ENCODE data around the gene ITGAV. TPM values are rescaled to one million over a fixed set of nuclear protein-coding genes. Genes with fewer than 3 reads are reported as not detected.

Gene ITGAV
- total RNA-seq, 1 donor from 2014 or later, result 50.3 TPM

DNA sequence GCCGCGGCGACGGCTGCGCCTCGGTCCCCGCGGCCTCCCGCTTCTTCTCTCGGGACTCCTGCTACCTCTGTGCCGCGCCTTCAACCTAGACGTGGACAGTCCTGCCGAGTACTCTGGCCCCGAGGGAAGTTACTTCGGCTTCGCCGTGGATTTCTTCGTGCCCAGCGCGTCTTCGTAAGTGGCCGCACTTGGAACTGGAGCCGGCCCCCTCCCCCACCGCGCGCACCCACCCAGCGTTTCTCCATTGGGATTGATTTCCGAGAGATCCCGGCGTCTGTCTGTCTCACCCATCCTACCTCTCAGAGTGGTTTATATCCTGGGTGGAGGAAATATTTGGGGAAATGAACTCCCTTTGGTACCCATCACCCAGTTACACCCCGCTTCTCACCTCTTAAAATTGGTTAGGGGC is 498 bp downstream of the ITGAV start:
- Mint-ChIP-seq H3K4me1 (peaks cover 40% of the 10 kb centered on the region), H3K9me3 (no peaks in the 10 kb centered on the region), H3K27me3 (ENCODE audit: low read depth) (no peaks in the 10 kb centered on the region), H3K27ac (ENCODE audit: unreplicated experiment) (peak overlapping the region; percentile 52), H3K36me3 (ENCODE audit: low read depth) (no peaks in the 10 kb centered on the region), H3K4me3 (peak overlapping the region; percentile 89)
- no peak for DNase-seq (ENCODE audit: low read depth, low spot score)
- TF ChIP-seq, protein P1, sequence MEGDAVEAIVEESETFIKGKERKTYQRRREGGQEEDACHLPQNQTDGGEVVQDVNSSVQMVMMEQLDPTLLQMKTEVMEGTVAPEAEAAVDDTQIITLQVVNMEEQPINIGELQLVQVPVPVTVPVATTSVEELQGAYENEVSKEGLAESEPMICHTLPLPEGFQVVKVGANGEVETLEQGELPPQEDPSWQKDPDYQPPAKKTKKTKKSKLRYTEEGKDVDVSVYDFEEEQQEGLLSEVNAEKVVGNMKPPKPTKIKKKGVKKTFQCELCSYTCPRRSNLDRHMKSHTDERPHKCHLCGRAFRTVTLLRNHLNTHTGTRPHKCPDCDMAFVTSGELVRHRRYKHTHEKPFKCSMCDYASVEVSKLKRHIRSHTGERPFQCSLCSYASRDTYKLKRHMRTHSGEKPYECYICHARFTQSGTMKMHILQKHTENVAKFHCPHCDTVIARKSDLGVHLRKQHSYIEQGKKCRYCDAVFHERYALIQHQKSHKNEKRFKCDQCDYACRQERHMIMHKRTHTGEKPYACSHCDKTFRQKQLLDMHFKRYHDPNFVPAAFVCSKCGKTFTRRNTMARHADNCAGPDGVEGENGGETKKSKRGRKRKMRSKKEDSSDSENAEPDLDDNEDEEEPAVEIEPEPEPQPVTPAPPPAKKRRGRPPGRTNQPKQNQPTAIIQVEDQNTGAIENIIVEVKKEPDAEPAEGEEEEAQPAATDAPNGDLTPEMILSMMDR (conservative IDR thresholded peaks at IDR 0.05), result no peak

DNA sequence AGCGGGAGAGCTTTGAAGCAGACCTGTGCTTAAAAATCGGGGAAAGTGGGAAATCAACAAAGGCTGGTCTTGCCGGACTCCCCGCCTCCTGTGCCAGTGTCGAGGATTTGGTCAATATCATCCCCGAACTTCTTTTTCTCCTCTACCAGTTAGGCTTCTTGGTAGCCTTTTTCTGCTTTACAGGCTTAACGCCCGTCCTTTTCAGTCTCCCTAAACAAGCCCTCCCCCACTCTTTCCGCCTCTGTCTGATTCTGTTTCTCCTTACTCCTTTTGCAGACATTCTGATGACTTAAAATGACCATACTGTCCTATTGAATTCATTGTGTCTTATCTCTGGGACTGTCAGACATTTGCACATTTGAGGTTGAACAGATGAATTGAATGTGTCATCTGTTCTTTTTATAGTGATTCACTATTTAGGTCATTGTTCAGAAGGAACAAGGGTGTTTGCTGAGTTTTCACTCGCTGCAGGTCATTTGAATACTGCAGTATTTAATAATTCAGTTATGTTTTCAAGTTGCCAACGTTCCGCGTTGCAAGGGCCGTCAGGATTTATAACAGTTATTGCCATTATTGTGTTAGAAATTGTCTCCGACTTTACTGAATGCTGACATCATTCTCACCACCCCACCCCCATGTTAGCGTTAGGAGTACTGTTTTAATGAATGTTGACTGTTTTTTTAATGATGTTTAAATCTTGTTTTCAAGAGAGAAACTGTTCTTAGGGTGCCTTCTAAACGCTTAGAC is 1.1 kb downstream of the ITGAV start:
- peak; percentile 16 for DNase-seq (ENCODE audit: low read depth, low spot score)
- H3K4me3 Mint-ChIP-seq, result peak overlapping the region; percentile 89
- no peaks in the 10 kb centered on the region for H3K9me3 Mint-ChIP-seq
- TF ChIP-seq, protein P1 (conservative IDR thresholded peaks at IDR 0.05), result no peak
- no peaks in the 10 kb centered on the region for H3K36me3 Mint-ChIP-seq (ENCODE audit: low read depth)
- H3K27me3 Mint-ChIP-seq (ENCODE audit: low read depth), result no peaks in the 10 kb centered on the region
- peak overlapping the region; percentile 52 for H3K27ac Mint-ChIP-seq (ENCODE audit: unreplicated experiment)
- peaks cover 40% of the 10 kb centered on the region for H3K4me1 Mint-ChIP-seq

DNA sequence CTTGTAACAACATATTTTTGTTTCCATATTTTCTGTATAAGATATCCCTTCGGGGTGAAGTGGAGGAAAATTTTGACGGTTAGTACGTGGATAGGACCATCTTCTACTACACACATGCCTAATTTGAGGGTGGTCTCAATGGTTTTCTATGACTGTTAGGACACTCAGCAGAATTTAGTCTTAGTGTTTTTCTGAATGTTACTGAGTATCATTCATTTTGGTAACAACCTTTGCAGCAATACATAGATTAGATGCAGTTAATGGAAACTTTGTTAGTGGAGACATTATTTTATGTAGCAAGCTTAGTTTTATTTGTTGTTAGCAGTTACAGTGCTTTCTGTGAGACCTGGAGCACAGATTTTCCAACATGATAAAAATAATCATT is 1.6 kb downstream of the ITGAV start:
- Mint-ChIP-seq H3K27me3 (ENCODE audit: low read depth) (no peaks in the 10 kb centered on the region), H3K4me1 (peaks cover 37% of the 10 kb centered on the region), H3K27ac (ENCODE audit: unreplicated experiment) (no peak overlapping the region), H3K9me3 (no peaks in the 10 kb centered on the region), H3K4me3 (peak overlapping the region; percentile 89), H3K36me3 (ENCODE audit: low read depth) (no peaks in the 10 kb centered on the region)
- TF ChIP-seq, protein P1 (conservative IDR thresholded peaks at IDR 0.05), result no peak
- no peak for DNase-seq (ENCODE audit: low read depth, low spot score)

DNA sequence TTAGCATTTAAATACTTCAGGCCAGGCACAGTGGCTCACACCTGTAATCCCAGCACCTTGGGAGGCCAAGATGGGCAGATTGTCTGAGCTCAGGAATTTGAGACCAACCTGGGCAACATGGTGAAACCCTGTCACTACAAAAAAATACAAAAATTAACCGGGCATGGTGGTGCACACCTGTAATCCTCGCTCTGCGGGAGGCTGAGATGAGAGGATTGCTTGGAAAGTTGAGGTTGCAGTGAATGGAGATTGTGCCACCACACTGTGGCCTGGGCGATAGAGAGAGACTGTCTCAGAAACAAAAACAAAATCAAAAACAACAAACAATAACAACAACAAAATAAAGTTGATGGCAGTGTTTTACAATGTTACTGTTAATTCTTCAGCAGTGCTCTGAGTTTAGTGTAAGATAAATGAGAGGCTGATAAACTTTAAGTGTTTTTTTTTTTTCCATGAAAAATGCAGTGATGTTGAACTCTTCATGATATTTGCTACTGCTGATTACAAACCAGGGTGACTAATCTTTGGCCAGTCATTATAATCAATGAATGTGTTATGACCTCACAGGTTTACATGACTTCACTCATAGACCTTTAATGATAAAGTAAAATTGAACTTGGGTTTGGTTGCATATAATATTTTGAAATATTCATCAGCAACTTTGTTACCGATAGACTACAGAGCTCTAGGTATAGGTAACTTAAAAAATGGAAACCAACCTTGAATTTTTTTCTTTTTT is 2.5 kb downstream of the ITGAV start:
- no peaks in the 10 kb centered on the region for H3K9me3 Mint-ChIP-seq
- H3K36me3 Mint-ChIP-seq (ENCODE audit: low read depth), result no peaks in the 10 kb centered on the region
- peak overlapping the region; percentile 69 for H3K4me3 Mint-ChIP-seq
- H3K4me1 Mint-ChIP-seq, result peaks cover 44% of the 10 kb centered on the region
- no peak overlapping the region for H3K27ac Mint-ChIP-seq (ENCODE audit: unreplicated experiment)
- DNase-seq (ENCODE audit: low read depth, low spot score), result no peak
- H3K27me3 Mint-ChIP-seq (ENCODE audit: low read depth), result no peaks in the 10 kb centered on the region
- TF ChIP-seq, protein P1 (conservative IDR thresholded peaks at IDR 0.05), result no peak

DNA sequence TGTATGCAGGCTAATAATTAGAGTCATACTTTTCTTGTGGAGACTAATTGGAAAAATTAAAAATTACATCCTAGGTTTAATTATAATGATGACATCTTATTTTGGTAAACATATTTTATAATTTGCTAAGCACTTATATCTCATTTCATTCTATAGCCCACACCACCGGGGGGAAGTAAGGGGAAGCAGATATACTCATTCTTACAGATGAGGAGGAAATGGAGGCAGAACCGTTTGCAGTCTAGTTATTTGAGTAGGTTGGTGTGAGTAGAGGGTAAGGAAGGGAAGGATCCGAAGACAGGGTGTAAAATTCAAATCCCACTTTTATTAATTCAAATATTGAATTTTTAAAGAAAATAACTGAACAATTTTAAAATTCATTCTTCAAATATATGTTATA is 3.7 kb downstream of the ITGAV start:
- Mint-ChIP-seq H3K4me3 (no peak overlapping the region), H3K27me3 (ENCODE audit: low read depth) (no peaks in the 10 kb centered on the region), H3K4me1 (peaks cover 45% of the 10 kb centered on the region), H3K27ac (ENCODE audit: unreplicated experiment) (no peak overlapping the region), H3K9me3 (no peaks in the 10 kb centered on the region), H3K36me3 (ENCODE audit: low read depth) (no peaks in the 10 kb centered on the region)
- no peak for DNase-seq (ENCODE audit: low read depth, low spot score)
- TF ChIP-seq, protein P1 (conservative IDR thresholded peaks at IDR 0.05), result no peak

Measured in neural crest cell (in vitro differentiated cells).